ENCODE data around the gene PRPF31.
"Not testable (repeated sequence)": the region's sequence is repeated elsewhere in the genome, so short reads cannot be mapped to it uniquely, and the experiment has no call there.

DNA sequence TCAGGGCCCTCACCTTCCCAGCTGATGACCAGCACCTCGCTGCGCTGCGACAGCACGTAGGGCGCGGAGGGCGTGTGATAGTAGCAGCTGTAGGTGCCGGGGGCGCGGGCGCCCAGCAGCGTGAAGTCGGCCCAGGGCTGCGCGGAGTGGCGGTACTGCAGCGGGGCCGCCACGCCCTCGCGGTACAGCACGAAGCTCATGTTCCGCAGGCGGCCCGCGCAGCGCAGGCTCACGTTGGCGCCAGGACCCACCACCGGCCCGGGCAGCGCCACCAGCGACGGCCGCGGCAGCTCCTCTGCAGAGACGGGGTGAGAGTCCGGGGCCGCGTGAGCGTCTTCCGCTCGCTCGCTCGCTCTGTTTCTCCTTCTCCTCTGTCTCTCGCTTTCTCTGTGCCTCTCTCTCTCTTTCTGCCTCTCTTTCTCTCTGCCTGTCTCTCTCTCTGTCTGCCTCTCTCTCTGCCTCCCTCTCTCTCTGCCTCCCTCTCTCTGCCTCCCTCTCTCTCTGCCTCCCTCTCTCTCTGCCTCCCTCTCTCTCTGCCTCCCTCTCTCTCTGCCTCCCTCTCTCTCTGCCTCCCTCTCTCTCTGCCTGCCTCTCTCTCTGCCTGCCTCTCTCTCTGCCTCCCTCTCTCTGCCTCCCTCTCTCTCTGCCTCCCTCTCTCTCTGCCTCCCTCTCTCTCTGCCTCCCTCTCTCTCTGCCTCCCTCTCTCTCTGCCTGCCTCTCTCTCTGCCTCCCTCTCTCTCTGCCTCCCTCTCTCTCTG is 19.5 kb upstream of the PRPF31 start:
- TF ChIP-seq, protein P1, sequence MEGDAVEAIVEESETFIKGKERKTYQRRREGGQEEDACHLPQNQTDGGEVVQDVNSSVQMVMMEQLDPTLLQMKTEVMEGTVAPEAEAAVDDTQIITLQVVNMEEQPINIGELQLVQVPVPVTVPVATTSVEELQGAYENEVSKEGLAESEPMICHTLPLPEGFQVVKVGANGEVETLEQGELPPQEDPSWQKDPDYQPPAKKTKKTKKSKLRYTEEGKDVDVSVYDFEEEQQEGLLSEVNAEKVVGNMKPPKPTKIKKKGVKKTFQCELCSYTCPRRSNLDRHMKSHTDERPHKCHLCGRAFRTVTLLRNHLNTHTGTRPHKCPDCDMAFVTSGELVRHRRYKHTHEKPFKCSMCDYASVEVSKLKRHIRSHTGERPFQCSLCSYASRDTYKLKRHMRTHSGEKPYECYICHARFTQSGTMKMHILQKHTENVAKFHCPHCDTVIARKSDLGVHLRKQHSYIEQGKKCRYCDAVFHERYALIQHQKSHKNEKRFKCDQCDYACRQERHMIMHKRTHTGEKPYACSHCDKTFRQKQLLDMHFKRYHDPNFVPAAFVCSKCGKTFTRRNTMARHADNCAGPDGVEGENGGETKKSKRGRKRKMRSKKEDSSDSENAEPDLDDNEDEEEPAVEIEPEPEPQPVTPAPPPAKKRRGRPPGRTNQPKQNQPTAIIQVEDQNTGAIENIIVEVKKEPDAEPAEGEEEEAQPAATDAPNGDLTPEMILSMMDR (conservative IDR thresholded peaks at IDR 0.05; ENCODE audit: low read depth, low read length): not testable (repeated sequence)
- not testable (repeated sequence) for TF ChIP-seq EZH2 (IDR thresholded peaks at IDR 0.05; ENCODE audit: borderline replicate concordance, low read depth, low read length, poor library complexity, severe bottlenecking)

Measured in A673 (cell line).